SU-DHL-6 (cell line): Measurements from ENCODE around the gene LHX3.

Source experiments
- CTCF ChIP-seq: fragments of 200-600 bp; sonication (generic); IDR thresholded peaks from one replicate; pipeline ENCODE4 v1.5.1; 2017; ENCODE audit warnings: antibody characterized with exemption, mild to moderate bottlenecking, low read length, moderate library complexity; ENCODE audit not compliant: insufficient read depth, poor library complexity, severe bottlenecking
- EZH2phosphoT487 ChIP-seq: fragments of 200-600 bp; sonication (generic), shearing (Covaris generic); conservative IDR thresholded peaks from 2 replicates; pipeline ENCODE4 v1.6.1; 2018; ENCODE audit warnings: mild to moderate bottlenecking, antibody characterized with exemption, low read length, moderate library complexity, mixed read lengths

GRCh38 chr9:136180586-136180985 is 24.3 kb downstream of the LHX3 start:
- TF ChIP-seq CTCF = no peak
- no peak for TF ChIP-seq EZH2phosphoT487
